Lower leg skin (tissue), 3 donors: Measurements from ENCODE around the gene GLI3.

Experiments
- POLR2A ChIP-seq, 2 donors: fragments of 450-650 bp; IDR thresholded peaks; one replicate each; pipeline ENCODE4 v1.6.1; 2016 to 2017; ENCODE audit warnings: antibody characterized with exemption in 2 of 2, mild to moderate bottlenecking in 1 of 2, moderate library complexity in 1 of 2
- TF ChIP-seq, protein P1 (sequence below), 3 donors: fragments of 450-650 bp; IDR thresholded peaks; one replicate each; pipeline ENCODE4 v1.5.1; 2016; ENCODE audit warnings: antibody characterized with exemption in 3 of 3, mild to moderate bottlenecking in 3 of 3, moderate library complexity in 2 of 3

- TF ChIP-seq, protein P1, sequence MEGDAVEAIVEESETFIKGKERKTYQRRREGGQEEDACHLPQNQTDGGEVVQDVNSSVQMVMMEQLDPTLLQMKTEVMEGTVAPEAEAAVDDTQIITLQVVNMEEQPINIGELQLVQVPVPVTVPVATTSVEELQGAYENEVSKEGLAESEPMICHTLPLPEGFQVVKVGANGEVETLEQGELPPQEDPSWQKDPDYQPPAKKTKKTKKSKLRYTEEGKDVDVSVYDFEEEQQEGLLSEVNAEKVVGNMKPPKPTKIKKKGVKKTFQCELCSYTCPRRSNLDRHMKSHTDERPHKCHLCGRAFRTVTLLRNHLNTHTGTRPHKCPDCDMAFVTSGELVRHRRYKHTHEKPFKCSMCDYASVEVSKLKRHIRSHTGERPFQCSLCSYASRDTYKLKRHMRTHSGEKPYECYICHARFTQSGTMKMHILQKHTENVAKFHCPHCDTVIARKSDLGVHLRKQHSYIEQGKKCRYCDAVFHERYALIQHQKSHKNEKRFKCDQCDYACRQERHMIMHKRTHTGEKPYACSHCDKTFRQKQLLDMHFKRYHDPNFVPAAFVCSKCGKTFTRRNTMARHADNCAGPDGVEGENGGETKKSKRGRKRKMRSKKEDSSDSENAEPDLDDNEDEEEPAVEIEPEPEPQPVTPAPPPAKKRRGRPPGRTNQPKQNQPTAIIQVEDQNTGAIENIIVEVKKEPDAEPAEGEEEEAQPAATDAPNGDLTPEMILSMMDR (IDR thresholded peaks at IDR 0.05): no peak
- TF ChIP-seq POLR2A (IDR thresholded peaks at IDR 0.05): no peak
Observed at GRCh38 chr7:42180806-42181205, 56.2 kb downstream of the GLI3 start.
